HUDEP-2 (cell line): ENCODE results near the gene NEGR1.

Source experiments
- DNase-seq, 76 experiments: peaks; one replicate each; lab custom pipeline; 2025; ENCODE audit not compliant: unreplicated experiment in 76 of 76; lab: John Stamatoyannopoulos, UW

NEGR1 gene

DNA sequence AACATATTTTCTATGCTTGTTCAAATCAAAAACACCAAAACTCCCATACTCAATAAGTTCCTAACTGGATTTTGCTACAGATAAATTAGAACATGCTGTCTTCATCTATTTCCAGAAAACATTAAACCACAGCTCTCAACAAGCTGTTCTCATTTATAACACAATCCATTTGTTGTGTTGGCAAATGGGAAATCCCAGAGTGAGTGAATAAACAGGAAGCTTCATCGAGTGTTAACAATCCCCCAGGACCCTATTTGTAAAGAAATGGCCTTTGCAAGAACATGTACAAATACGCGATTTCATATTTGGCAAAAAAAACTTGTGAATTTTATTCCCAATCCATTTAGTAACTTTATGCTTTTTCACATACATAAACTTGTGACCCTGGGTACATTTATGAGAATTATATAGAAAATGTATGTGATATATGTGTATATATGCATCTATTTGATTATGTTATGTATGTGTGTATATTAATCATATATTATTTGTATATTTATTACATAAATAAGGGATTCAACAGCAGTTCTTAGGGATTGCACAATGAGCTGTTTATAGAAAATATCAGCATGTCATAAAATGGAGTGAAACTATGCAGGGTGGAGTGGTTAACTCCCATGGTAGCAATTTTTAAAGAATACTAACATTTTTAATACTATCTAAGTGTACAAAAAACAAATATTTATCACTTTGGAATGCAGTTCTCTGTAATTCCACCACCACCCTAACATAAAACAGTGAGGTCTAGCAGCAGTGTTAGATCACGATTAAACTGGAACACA, 160.0 kb downstream of the NEGR1 start:
- no peak for DNase-seq

DNA sequence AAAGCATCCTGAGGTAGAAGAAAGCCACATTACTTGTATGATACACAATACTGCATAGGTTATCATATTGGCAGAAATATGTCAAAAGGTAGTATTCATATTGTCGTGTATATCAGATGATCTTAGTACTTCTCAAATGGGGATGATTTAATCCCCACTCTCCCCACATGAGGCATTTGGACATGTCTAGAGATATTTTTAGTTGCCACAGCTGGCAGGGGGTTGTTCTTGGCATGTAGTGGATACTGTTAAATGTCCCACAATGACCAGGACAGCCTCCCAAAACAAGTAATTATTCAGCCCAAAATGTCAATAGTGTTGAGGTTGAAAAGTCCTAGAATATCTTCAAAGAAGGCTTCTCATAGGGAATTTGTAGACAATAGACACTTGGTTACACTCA, 162.8 kb downstream of the NEGR1 start:
- DNase-seq, result no peak

GRCh38 chr1:72117621-72118020, 164.7 kb downstream of the NEGR1 start:
- no peak for DNase-seq

- DNase-seq, result no peak
Measured at GRCh38 chr1:72115290-72115689, 167.0 kb downstream of the NEGR1 start.

DNA sequence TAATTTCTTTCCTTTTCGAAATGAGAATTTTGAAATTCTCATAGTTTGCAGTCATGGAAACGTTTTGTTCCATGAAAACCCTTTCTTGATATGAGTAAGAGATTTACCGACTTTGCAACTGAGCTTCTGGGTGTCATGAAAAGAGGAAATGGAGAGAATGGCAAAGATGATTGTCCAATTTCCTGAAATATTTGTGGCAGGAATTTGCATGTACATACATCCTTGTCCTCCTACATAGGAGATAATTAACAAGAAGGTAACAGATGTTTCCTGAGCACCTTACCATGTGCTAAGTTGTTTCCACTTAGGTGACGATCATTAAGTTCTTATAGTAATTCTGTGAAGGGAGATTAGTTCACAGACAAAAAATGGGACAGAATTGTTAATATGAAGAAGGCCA, 170.7 kb downstream of the NEGR1 start:
- DNase-seq, result no peak

DNA sequence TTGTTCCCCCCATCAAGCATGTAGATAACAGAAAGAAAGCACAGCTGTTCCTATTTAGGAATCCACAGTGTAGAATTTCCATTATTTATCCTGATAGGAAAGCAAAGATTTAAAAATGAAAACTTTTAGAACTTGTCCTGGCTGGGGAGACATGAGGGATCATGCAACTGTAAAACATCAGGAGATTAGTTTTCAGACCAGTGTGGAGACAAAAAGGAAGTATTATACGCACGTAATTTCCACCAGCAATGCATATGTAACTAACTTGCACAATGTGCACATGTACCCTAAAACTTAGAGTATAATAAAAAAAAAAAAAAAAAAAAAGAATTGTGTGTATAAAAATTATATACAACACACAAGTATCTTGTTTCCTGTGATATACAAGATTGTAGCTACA, 172.4 kb downstream of the NEGR1 start:
- DNase-seq, result no peak

DNA sequence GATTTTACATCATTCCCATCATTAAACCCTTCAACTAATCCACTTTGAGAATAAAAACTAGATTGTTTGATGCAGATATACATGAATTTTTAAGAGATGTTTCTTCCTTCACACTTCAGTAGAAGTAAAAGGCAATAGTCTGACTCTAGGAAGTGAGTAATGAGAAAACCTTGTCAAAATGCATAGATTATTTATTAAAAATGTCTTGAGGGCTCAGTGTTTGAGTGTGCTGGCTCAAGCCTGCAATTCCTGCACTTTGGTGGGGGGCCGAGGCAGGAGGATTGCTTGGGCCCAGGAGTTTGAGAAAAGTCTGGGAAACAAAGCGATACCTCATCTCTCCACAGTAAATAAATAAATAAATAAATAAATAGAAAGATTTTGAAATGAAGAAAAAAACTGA, 177.1 kb downstream of the NEGR1 start:
- DNase-seq, result no peak

DNA sequence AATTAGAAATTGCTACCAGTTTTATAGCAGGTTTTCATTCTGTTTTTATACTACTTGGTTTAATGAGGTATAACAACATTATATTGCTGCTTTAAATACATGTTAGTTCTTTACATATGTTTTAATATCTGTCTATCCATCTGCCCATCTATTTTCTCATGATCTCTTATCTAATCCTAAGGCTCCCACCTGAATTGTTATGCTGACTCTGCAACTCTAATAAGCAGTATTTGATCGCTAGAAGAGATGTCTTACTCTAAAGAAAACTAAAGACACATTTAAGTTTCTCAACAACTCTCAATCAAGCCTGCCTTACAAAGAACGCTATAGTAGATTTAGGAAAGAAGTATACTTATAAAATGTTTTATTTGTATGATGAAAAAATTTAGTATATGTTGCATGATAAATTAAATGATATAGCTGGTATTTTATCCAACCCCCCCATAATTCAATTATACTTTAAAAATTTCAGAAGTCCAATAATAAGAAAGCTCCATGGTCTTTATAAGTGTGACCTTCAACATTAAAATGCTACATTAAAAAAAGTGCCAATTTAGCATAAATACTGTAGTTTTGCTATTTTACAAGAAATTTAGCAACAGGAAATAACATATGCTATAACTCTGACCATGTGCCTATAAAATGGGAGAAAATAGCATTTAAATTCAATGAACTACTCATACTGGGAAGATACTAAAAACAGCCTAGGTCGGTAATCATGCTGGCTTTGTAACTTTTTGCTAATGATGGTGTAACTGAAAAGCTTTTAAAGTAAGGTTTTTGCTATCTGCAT, 180.3 kb downstream of the NEGR1 start:
- DNase-seq, result no peak

- DNase-seq, result no peak
Measured at GRCh38 chr1:72100771-72101170, 181.6 kb downstream of the NEGR1 start.

- DNase-seq, result no peak
Measured at GRCh38 chr1:72097851-72098570, 184.3 kb downstream of the NEGR1 start.

- no peak for DNase-seq
Measured at GRCh38 chr1:72094209-72094608, 188.1 kb downstream of the NEGR1 start.

GRCh38 chr1:72086394-72086793, 195.9 kb downstream of the NEGR1 start:
- DNase-seq, result no peak

DNA sequence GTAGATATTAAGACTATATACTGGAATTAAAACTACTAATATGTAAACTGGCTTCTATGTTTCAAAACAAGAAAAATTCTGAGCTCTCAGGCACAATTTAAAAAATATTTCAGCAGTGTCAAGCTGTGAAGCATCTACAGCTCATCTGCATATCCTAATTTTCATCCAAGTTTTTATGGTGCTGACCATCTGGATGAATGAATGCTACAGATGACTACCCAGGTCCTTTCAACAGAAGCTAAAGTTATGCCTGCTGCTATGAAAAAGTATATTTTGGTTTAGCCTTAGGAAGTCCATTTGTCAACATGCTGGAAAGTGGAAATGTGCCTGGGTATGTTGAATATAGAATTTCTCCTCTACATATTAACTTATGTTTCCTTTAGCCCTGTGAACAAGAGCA, 206.9 kb downstream of the NEGR1 start:
- no peak for DNase-seq

GRCh38 chr1:72066431-72066830, 215.9 kb downstream of the NEGR1 start:
- DNase-seq, result no peak

DNA sequence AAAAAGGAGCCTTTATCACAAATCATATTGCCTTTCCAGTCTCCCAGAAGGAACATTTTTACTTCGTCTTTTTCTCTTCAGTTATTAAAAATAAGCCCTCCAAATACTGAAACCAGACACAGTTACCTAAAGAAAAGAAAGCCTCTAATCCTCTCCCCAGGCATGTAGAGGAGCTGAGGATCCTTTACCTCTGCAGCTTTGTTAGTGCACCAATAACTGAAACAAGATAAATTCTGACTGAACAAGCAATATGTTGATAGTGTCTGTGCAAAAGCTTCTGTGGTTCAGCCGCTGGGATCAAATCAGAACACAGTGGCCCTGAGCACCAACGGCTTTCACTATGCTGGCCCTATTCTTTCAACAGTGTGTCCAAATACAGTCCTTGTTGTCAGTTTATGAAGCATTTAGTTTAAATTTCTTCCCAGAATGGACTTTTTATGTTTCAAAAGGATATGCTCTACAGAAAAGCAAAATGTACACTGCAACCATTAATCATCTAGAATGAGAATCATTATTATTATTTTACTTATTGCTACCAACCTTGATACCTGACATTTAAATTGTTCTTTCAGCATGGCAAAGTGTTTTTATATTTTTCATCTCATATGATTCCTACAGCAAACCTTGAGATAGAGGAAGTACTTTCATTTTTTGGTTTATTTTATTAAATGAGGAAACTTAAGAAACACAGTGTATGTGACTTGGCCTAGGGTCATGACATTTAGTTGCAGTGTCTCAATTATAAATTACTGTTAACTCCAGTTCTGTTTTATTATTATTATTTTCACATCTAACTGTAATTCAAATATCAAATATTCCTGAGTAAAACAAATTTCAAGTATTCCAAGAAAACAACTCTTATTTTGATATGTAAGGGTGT, 217.9 kb downstream of the NEGR1 start:
- no peak for DNase-seq

DNA sequence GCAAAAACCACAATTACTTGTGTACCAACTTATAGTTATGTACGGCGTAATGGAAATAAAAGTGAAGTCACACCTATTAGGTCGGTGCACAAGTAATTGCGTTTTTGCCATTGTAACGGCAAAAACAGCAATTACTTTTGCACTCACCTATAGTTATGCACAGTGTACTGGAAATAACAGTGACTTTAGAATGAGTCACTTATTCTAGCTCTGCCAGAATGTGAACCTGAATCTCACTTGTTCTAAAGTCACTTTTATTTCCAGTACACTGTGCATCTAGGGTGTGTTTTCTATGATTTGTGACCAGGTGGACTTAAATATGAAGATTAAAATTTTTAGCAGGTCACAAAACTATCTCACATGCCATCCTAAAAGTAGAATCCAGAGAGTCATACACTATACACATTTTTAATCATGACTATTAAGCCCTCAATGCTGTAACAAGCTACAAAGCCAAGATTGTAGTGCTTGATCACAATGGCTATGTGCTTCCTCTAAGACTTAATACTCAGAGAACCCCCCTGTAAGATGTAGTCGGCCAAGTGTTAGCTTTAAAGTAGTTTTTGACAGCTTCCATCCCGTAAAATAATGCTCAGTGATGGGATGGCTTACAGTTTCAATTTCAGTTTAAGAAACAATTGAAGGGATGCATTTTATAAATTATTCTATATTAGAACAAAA, 218.8 kb downstream of the NEGR1 start:
- no peak for DNase-seq

GRCh38 chr1:72062584-72062983, 219.8 kb downstream of the NEGR1 start:
- no peak for DNase-seq

- no peak for DNase-seq
Measured at GRCh38 chr1:72060466-72061245, 221.7 kb downstream of the NEGR1 start.

DNA sequence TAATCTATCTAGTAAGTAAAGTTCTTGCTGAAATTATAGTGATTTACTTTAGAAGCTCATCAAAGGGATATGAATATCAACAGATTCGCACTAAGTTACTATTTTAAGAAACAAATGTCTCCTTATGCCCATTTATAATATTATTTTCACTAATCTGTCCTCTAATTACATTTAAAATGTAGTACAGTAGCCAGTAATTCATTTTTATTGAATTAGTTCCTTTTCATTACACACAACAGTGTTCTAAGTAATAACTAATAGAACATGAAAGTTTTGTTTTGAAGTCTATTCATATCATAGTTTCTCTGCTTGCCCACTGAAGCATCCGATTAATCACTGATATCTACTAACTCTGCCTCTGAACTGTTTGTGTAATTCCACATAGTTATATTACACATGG, 225.8 kb downstream of the NEGR1 start:
- no peak for DNase-seq
